ENCODE measurements around the gene MKX.

MKX gene

GRCh38 chr10:27624941-27625340 is 120.7 kb downstream of the MKX start:
- H3K36me3 ChIP-seq (ENCODE audit: insufficient read depth, insufficient read length, low read length) = no peaks in the 10 kb centered on the region
- H3K4me1 ChIP-seq (ENCODE audit: insufficient read depth, insufficient read length) = peaks cover 4% of the 10 kb centered on the region
- no peaks in the 10 kb centered on the region for H3K27me3 ChIP-seq (ENCODE audit: insufficient read depth, insufficient read length)
- H3K9me3 ChIP-seq (ENCODE audit: insufficient read depth, low read length) = no peaks in the 10 kb centered on the region
- DNase-seq (ENCODE audit: low read depth, low spot score) = no peak
- H3K4me3 ChIP-seq (ENCODE audit: insufficient read length, low read depth) = no peak overlapping the region
- TF ChIP-seq ZNF274 (IDR thresholded peaks at IDR 0.05; ENCODE audit: low read depth, low read length) (no peak), SUZ12 (IDR thresholded peaks at IDR 0.05; ENCODE audit: extremely low read depth, insufficient read depth, insufficient read length) (no peak), YY1 (IDR thresholded peaks at IDR 0.05; ENCODE audit: insufficient read depth, insufficient read length) (no peak)
- no peak overlapping the region for H3K9ac ChIP-seq (ENCODE audit: insufficient read length, low read depth)

Measured in NT2/D1 (cell line).